Heart left ventricle (tissue), 16 donors: ENCODE measurements around the gene KCTD11. TPM values are rescaled to one million over a fixed set of nuclear protein-coding genes. Genes with fewer than 3 reads are reported as not detected.
A peak's percentile ranks its signal among the peaks of the same experiment; 100 is the strongest.

Experiments used
- ATAC-seq, 4 donors: fragments of 200-7000 bp; cut with Tn5 transposase; one replicate each; pipeline ENCODE4 v1.9.1; 2020 to 2022; ENCODE audit warnings: moderate library complexity in 4 of 4, mild to moderate bottlenecking in 3 of 4, moderate number of reproducible peaks in 1 of 4
- DNase-seq, 5 donors: peaks; one replicate each; pipeline ENCODE4 v3.0.0-alpha.2; 2020
- H3K27ac ChIP-seq, 12 donors: fragments of 200-600 bp; sonication (generic) in 4 of 12; one replicate each; pipeline versions ENCODE4 v1.5.0 to v1.8.0; 2016 to 2022; ENCODE audit warnings: mild to moderate bottlenecking in 2 of 12
- H3K27me3 ChIP-seq, 9 donors: fragments of 200-600 bp; sonication (generic) in 2 of 9; one replicate each; pipeline versions ENCODE4 v1.5.1 to v1.8.0; 2016 to 2022; ENCODE audit warnings: mild to moderate bottlenecking in 3 of 9
- H3K36me3 ChIP-seq, 9 donors: fragments of 200-600 bp; sonication (generic) in 2 of 9; one replicate each; pipeline versions ENCODE4 v1.5.0 to v1.8.0; 2018 to 2022; ENCODE audit warnings: mild to moderate bottlenecking in 2 of 9
- H3K4me1 ChIP-seq, 12 donors: fragments of 200-600 bp; sonication (generic) in 4 of 12; one replicate each; pipeline versions ENCODE4 v1.5.0 to v1.8.0; 2016 to 2022; ENCODE audit warnings: mild to moderate bottlenecking in 3 of 12
- H3K4me3 ChIP-seq, 12 donors: fragments of 200-600 bp; sonication (generic) in 4 of 12; one replicate each; pipeline versions ENCODE4 v1.5.0 to v1.8.0; 2017 to 2022; ENCODE audit warnings: mild to moderate bottlenecking in 9 of 12, moderate library complexity in 4 of 12
- H3K9me3 ChIP-seq, 12 donors: fragments of 200-600 bp; sonication (generic) in 4 of 12; one replicate each; pipeline versions ENCODE4 v1.5.0 to v1.8.0; 2016 to 2022; ENCODE audit warnings: mild to moderate bottlenecking in 1 of 12
- CTCF ChIP-seq, 12 donors: fragments of 200-600 bp; sonication (generic) in 4 of 12; IDR thresholded peaks; one replicate each; pipeline versions ENCODE4 v1.5.0 to v1.8.0; 2018 to 2022; ENCODE audit warnings: antibody characterized with exemption in 12 of 12, mild to moderate bottlenecking in 5 of 12
- POLR2A ChIP-seq, 2 donors: fragments of 450-650 bp; IDR thresholded peaks; one replicate each; pipeline ENCODE4 v1.6.1; 2017; ENCODE audit warnings: antibody characterized with exemption in 2 of 2, mild to moderate bottlenecking in 2 of 2, moderate library complexity in 2 of 2
- WGBS, 4 donors: extraction: QIAGEN DNeasy Blood & Tissue Kit in 2 of 4; methylation state at CpG; one replicate each; pipeline versions ENCODE4 v1.1.5 to v1.1.7; 2013 to 2018; 5-methylcytosine and 5-hydroxymethylcytosine counted together
- intact Hi-C, 10 donors: fragments of 100-400 bp; cut with DNase I; formaldehyde crosslinking; loops; one replicate each; pipeline versions ENCODE4 v1.11.1 to v1.14.2; 2022
- long read RNA-seq, 3 donors: library from polyadenylated mRNA; unstranded; transcript quantifications; one replicate each; pipeline ENCODE4 v2.0.0, GENCODE V29; 2020 to 2021
- polyA plus RNA-seq, 2 donors: library from polyadenylated mRNA; stranded (reverse); fragments of 200-250 nt; gene quantifications; one replicate each; pipeline ENCODE4 v1.2.3, GENCODE V29; 2013
- total RNA-seq, 9 donors: library from RNA; depleted of rRNA in 2 of 9; stranded (reverse); fragments of >200 nt in 2 of 9; fragmentation: NEBNext Ultra II Directional in 3 of 9; extraction: Animal tissue kit (Norgen Biotek cat#: 25700) in 3 of 9; gene quantifications; one replicate each; pipeline versions ENCODE4 v1.1.0 to v1.2.4, GENCODE V29; 2016 to 2023
- donor health status: ischemic (EF 13 %, LVEDD 7.1; RV severe dilation, severe dysfunction).
- donor health status: healthy with polysubstance abuse.
- donor health status: DM: no; HTN: yes; CAD: no.
- donor health status: DM: no; HTN: no; CAD: no.
- donor health status: ischemic (EF 25% LVEDD 6.9; RV normal size, moderate dysfunction).
- donor health status: ischemic (EF 25% LVEDD 5.7; RV mildly dilated, moderate dysfunction).
- donor health status: healthy.
- donor health status: DM: yes; HTN: yes; CAD: no.
- donor health status: ischemic (EF 35%, LVEDD 5.7; RV mildly dilated, moderate dysfunction).
- donor health status: nonischemic (EF 11% LVEDD 7.7; RV severe dilation, severe dysfunction).
- donor health status: DM: yes; HTN: yes; CAD: no.
- donor health status: PGD.
- donor health status: ischemic (EF 29% LVEDD 5.4; RV normal size, mild dysfunction).
- donor health status: nonischemic (EF 23%, LVEDD 6.1; RV moderate dilation, normal function).

KCTD11 gene
- total RNA-seq, result 1 to 10 TPM; 3.4 to 9.0 (median 5.9) TPM
- polyA plus RNA-seq, result 1 to 10 TPM; 6.4 to 9.6 TPM
- long read RNA-seq, donor 1, partial matches to known transcripts, result 0 of 3 reads
- long read RNA-seq, donor 1, other reads (novel, unspliced or antisense), result 0 of 3 reads
- long read RNA-seq, donor 2, transcript KCTD11-201 (1 exons, 2,783 nt), result major isoform, 20 of 24 reads
- long read RNA-seq, donor 2, partial matches to known transcripts, result 0 of 24 reads
- long read RNA-seq, donor 2, other reads (novel, unspliced or antisense), result 0 of 24 reads
- long read RNA-seq, donor 3, transcript KCTD11-201 (1 exons, 2,783 nt), result major isoform, 6 of 7 reads
- long read RNA-seq, donor 3, partial matches to known transcripts, result 0 of 7 reads
- long read RNA-seq, donor 3, other reads (novel, unspliced or antisense), result 0 of 7 reads

GRCh38 chr17:7351665-7352502, at the start of gene KCTD11:
KCTD11 (plus strand) TSS chr17:7352162.
- intact Hi-C loops, result loop anchor here in 9 of 10 donors (2.0 to 10.0 kb wide), 18 partner anchors 43 to 333 kb away; partner anchors contain the start of genes POLR2A (in 5 of the 9), MPDU1 (in 3 of the 9), SENP3 (in 3 of the 9) and SLC35G6 (in 3 of the 9)
- DNase-seq, result peak; percentile 91 to 95 (median 95)
- ATAC-seq, result peak; percentile 45 to 81 (median 72)
- H3K27ac ChIP-seq, result peak within 1 kb of the TSS; percentile 95 to 100 (median 97)
- H3K4me1 ChIP-seq, result peaks cover 0 to 67% (median 38%) of the 10 kb centered on the region in 12 donors
- WGBS, 4 donors, result 0 to 2% (median 1%) methylated on average over 10 to 91 of the region's 91 CpGs
- H3K9me3 ChIP-seq, result no peaks in the 10 kb centered on the region
- TF ChIP-seq POLR2A (IDR thresholded peaks at IDR 0.05) (peak in 1 of 2 donors; percentile 80), CTCF (IDR thresholded peaks at IDR 0.05) (peak in 7 of 12 donors; percentile 31 to 67 (median 49))
- H3K27me3 ChIP-seq, result no peaks in the 10 kb centered on the region
- peak within 1 kb of the TSS; percentile 49 to 98 (median 87) for H3K4me3 ChIP-seq
- H3K36me3 ChIP-seq, result peaks cover 0 to 7% (median 0%) of the 10 kb centered on the region in 9 donors

- peaks cover 0 to under 1% (median 0%) of the 10 kb centered on the region in 9 donors for H3K36me3 ChIP-seq
- no peaks in the 10 kb centered on the region for H3K27me3 ChIP-seq
- 95 to 97% (median 96%) methylated on average over 7 of the region's 7 CpGs for WGBS, 4 donors
- no peak overlapping the region for H3K4me3 ChIP-seq
- ATAC-seq (no peak), DNase-seq (no peak)
- no peak overlapping the region for H3K27ac ChIP-seq
- no peaks in the 10 kb centered on the region for H3K9me3 ChIP-seq
- TF ChIP-seq CTCF (IDR thresholded peaks at IDR 0.05), result no peak
- peaks cover 0 to 17% (median 11%) of the 10 kb centered on the region in 12 donors for H3K4me1 ChIP-seq
- intact Hi-C loops, result loop anchor here in 2 of 10 donors (5.0 kb wide), 2 partner anchors 47 to 257 kb away; no protein-coding TSS in a partner anchor
These were observed 47.8 kb upstream of the KCTD11 start for GRCh38 chr17:7304179-7304578.

DNA sequence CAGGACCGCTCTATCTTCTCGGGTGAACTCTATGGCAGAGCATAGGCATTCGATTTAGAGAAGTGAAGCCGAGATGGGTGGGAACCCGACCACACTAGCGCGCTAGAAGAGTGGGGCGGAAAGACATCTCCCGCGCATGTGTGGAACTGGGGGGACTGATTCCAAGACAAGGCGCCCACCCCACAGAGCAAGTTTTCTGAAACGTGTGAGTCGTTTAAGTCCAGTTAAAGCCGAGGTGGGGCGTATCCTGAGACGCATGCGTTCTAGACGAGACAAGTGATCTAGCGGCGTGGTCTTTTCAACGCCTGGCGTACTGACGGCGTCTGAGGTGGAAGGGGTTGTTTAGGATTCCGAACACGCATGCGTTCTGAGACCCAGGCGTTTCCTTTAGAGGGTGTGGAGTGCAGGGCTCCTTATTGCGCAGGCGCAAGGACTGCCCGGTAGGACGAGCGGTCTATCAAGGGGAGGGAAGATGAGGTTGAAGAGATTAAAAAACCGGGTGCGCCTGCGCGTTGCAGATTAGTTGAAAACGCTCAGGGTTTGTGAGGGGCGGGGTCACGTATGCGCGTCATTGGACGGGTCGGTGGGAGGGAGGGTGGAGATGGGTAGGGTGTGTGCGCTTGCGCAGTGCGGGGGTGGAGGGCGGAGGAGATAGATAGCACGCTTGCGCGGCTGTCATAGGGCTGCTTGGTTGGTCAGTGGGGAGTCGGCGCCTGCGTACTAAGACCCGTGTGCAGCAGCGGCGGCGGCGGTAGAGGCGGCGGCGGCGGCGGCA, 44.9 kb upstream of the KCTD11 start, which contains the start of gene EIF5A:
Gene EIF5A, plus strand, starts transcription at position 718 of the 775 bp plus-strand sequence. CDS start 2,008 bp downstream, outside the sequence.
- peak; percentile 91 to 97 (median 95) for ATAC-seq
- 0 to 1% (median 0%) methylated on average over 63 to 64 of the region's 64 CpGs for WGBS, 4 donors
- H3K27ac ChIP-seq, result peak within 1 kb of the TSS; percentile 85 to 100 (median 97)
- peak within 1 kb of the TSS; percentile 69 to 98 (median 92) for H3K4me3 ChIP-seq
- TF ChIP-seq POLR2A (IDR thresholded peaks at IDR 0.05) (peak in 1 of 2 donors; percentile 78), CTCF (IDR thresholded peaks at IDR 0.05) (no peak)
- peak; percentile 100 for DNase-seq
- peaks cover 0 to 30% (median 26%) of the 10 kb centered on the region in 9 donors for H3K36me3 ChIP-seq
- no peaks in the 10 kb centered on the region for H3K27me3 ChIP-seq
- peaks cover 4 to 39% (median 28%) of the 10 kb centered on the region in 12 donors for H3K4me1 ChIP-seq
- intact Hi-C loops, result loop anchor here in 5 of 10 donors (1.0 to 5.0 kb wide), 6 partner anchors 54 to 380 kb away; partner anchors contain the start of genes ELP5 (in 3 of the 5), ACADVL (in 1 of the 5), CTDNEP1 (in 1 of the 5) and DLG4 (in 1 of the 5)
- H3K9me3 ChIP-seq, result no peaks in the 10 kb centered on the region
